A549 treated with RU486 at 1 μM for 4 hours (cell line): ENCODE results near the gene NRGN. TPM values are rescaled to one million over a fixed set of nuclear protein-coding genes. Genes with fewer than 3 reads are reported as not detected.

Experiments
- total RNA-seq: library from RNA; stranded (reverse); fragments of 200-300 nt; extraction: Qiagen RNA extraction; gene quantifications from 5 replicates; pipeline ENCODE4 v1.2.3, GENCODE V29; 2022; ENCODE audit warnings: low read depth

Gene NRGN
- total RNA-seq, result 6.3 to 12.3 TPM (median 11.2 TPM) in 5 replicates

GRCh38 chr11:124739479-124740276, at the start of gene NRGN:
Gene NRGN, plus strand, starts transcription at chr11:124739942. Its CDS starts 143 bp downstream, at chr11:124740085.

GRCh38 chr11:124751741-124752470, 12.2 kb downstream of the NRGN start, which contains the start of gene VSIG2:
Gene VSIG2, minus strand, starts transcription at chr11:124752255. Its CDS starts 118 bp downstream, at chr11:124752137.

GRCh38 chr11:124762105-124762623, 22.4 kb downstream of the NRGN start, which contains the start of gene ESAM:
Gene ESAM, minus strand, starts transcription at chr11:124762290. Its CDS starts 136 bp downstream, at chr11:124762154.

Other genes with a start within 250 kb of the NRGN start
- gene OR8B12, start 196.3 kb upstream of the NRGN start, total RNA-seq, result not detected in 5 replicates
- gene OR8A1, start 169.9 kb upstream of the NRGN start, total RNA-seq, result not detected in 5 replicates
- gene PANX3, start 128.5 kb upstream of the NRGN start, total RNA-seq, result not detected in 5 replicates
- gene TBRG1, start 117.1 kb upstream of the NRGN start, total RNA-seq, result 15.3 to 22.0 TPM (median 16.6 TPM) in 5 replicates
- 11.7 to 15.4 TPM (median 14.0 TPM) in 5 replicates for gene SIAE, start 66.2 kb upstream of the NRGN start, total RNA-seq
- 16.4 to 29.5 TPM (median 20.7 TPM) in 5 replicates for gene SPA17, start 66.0 kb upstream of the NRGN start, total RNA-seq
- 0.23 TPM in 1 of 5 replicates, not detected in the others for gene VSIG2, start 12.3 kb downstream of the NRGN start, total RNA-seq
- gene ESAM, start 22.3 kb downstream of the NRGN start, total RNA-seq, result 8.7 to 13.3 TPM (median 12.2 TPM) in 5 replicates
- gene MSANTD2, start 60.5 kb downstream of the NRGN start, total RNA-seq, result 4.4 to 5.7 TPM (median 5.0 TPM) in 5 replicates
- 2.3 to 3.2 TPM (median 2.7 TPM) in 5 replicates for gene ROBO3, start 125.5 kb downstream of the NRGN start, total RNA-seq
- 0.02 TPM in 1 of 5 replicates, not detected in the others for gene ROBO4, start 157.9 kb downstream of the NRGN start, total RNA-seq
- not detected in 5 replicates for gene HEPN1, start 179.3 kb downstream of the NRGN start, total RNA-seq
- not detected in 5 replicates for gene HEPACAM, start 196.1 kb downstream of the NRGN start, total RNA-seq
- 0.39 to 0.71 TPM (median 0.55 TPM) in 5 replicates for gene CCDC15, start 214.3 kb downstream of the NRGN start, total RNA-seq